HEK293T (cell line): ENCODE data around the gene ATAD2B.

Source experiments
- CTCF ChIA-PET: fragments of 350-600 bp; formaldehyde crosslinking; extraction: SDS; loops from one replicate; lab custom pipeline; 2021; ENCODE audit warnings: antibody characterized with exemption, inconsistent platforms; lab: Yijun Ruan, JAX
- POLR2A ChIA-PET: fragments of 350-600 bp; formaldehyde crosslinking; extraction: SDS; loops from one replicate; lab custom pipeline; 2020; ENCODE audit warnings: antibody characterized with exemption, inconsistent platforms; lab: Yijun Ruan, JAX
- DNase-seq: peaks from one replicate; pipeline ENCODE4 v3.0.0; 2012; ENCODE audit warnings: mixed read lengths; ENCODE audit errors: extremely low spot score
- ARNT ChIP-seq: fragments of 450-650 bp; IDR thresholded peaks from 2 replicates; pipeline ENCODE4 v1.6.1; 2017; ENCODE audit warnings: mild to moderate bottlenecking
- BHLHE40 ChIP-seq: fragments of 450-650 bp; IDR thresholded peaks from 2 replicates; pipeline ENCODE4 v1.6.1; 2016; ENCODE audit warnings: mild to moderate bottlenecking, moderate library complexity, borderline replicate concordance
- CTBP1 ChIP-seq: fragments of 450-650 bp; IDR thresholded peaks from 2 replicates; pipeline ENCODE4 v1.6.1; 2016; ENCODE audit warnings: borderline replicate concordance
- ELF4 ChIP-seq: fragments of 450-650 bp; IDR thresholded peaks from 2 replicates; pipeline ENCODE4 v1.6.1; 2017; ENCODE audit warnings: antibody characterized with exemption
- FOXA1 ChIP-seq: fragments of 450-650 bp; IDR thresholded peaks from 2 replicates; pipeline ENCODE4 v1.6.1; 2016; ENCODE audit warnings: mild to moderate bottlenecking
- FOXK2 ChIP-seq: fragments of 450-650 bp; IDR thresholded peaks from 2 replicates; pipeline ENCODE4 v1.6.1; 2016; ENCODE audit warnings: mild to moderate bottlenecking
- FOXM1 ChIP-seq: fragments of 450-650 bp; IDR thresholded peaks from 2 replicates; pipeline ENCODE4 v1.6.1; 2017; ENCODE audit warnings: mild to moderate bottlenecking, borderline replicate concordance
- HDGF ChIP-seq: fragments of 450-650 bp; IDR thresholded peaks from 2 replicates; pipeline ENCODE4 v1.6.1; 2017; ENCODE audit warnings: antibody characterized with exemption, borderline replicate concordance
- L3MBTL2 ChIP-seq: fragments of 450-650 bp; conservative IDR thresholded peaks from 2 replicates; pipeline ENCODE4 v1.6.1; 2016; ENCODE audit warnings: mild to moderate bottlenecking
- LEF1 ChIP-seq: fragments of 450-650 bp; IDR thresholded peaks from 2 replicates; pipeline ENCODE4 v1.6.1; 2017; ENCODE audit warnings: mild to moderate bottlenecking, borderline replicate concordance
- NFRKB ChIP-seq: fragments of 450-650 bp; IDR thresholded peaks from 2 replicates; pipeline ENCODE4 v1.6.1; 2016; ENCODE audit warnings: mild to moderate bottlenecking, moderate library complexity
- PKNOX1 ChIP-seq: fragments of 450-650 bp; IDR thresholded peaks from 2 replicates; pipeline ENCODE4 v1.6.1; 2016
- SP1 ChIP-seq: fragments of 450-650 bp; IDR thresholded peaks from 2 replicates; pipeline ENCODE4 v1.6.1; 2017
- SUZ12 ChIP-seq: fragments of 450-650 bp; IDR thresholded peaks from 2 replicates; pipeline ENCODE4 v1.6.1; 2016; ENCODE audit warnings: mild to moderate bottlenecking
- TARDBP ChIP-seq: fragments of 450-650 bp; IDR thresholded peaks from 2 replicates; pipeline ENCODE4 v1.6.1; 2016
- ZNF384 ChIP-seq: fragments of 450-650 bp; IDR thresholded peaks from 2 replicates; pipeline ENCODE4 v1.6.1; 2016

Gene ATAD2B

GRCh38 chr2:23709311-23709710 lies 217.6 kb downstream of the ATAD2B start:
- no peak for DNase-seq
- no peak for TF ChIP-seq ELF4
- no peak for TF ChIP-seq CTBP1
- no peak for TF ChIP-seq SP1
- TF ChIP-seq LEF1 = no peak
- no peak for TF ChIP-seq PKNOX1
- TF ChIP-seq TARDBP = no peak
- TF ChIP-seq L3MBTL2 = no peak
- TF ChIP-seq ZNF384 = no peak
- no peak for TF ChIP-seq HDGF
- CTCF ChIA-PET = no interaction called here
- POLR2A ChIA-PET = no interaction called here

DNA sequence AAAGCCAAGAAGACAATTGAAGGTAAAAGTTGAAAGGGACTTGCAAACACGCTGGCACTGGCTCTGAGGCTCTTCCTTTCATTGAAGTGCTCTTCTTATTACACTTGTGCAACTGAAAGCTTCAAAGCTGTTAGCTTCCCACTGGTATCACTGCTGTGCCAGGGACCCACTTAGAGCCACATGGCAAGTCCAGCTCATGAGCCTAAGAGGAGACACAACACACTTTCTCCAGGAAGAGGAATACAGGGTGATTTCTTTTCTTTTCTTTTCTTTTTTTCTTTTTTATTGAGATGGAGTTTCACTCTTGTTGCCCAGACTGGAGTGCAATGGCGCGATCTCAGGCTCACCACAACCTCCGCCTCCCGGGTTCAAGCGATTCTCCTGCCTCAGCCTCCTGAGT lies 218.2 kb downstream of the ATAD2B start:
- no peak for TF ChIP-seq ZNF384
- no peak for TF ChIP-seq BHLHE40
- no peak for DNase-seq
- CTCF ChIA-PET = no interaction called here
- POLR2A ChIA-PET = no interaction called here

- CTCF ChIA-PET = interaction anchor here (0.5 kb wide), 1 partner anchor 458 kb away, joined by 3 read pairs; no protein-coding TSS in a partner anchor
- no peak for TF ChIP-seq LEF1
- TF ChIP-seq BHLHE40 = no peak
- no peak for TF ChIP-seq FOXM1
- TF ChIP-seq L3MBTL2 = no peak
- TF ChIP-seq PKNOX1 = no peak
- no peak for TF ChIP-seq ELF4
- no peak for TF ChIP-seq HDGF
- no peak for TF ChIP-seq SUZ12
- TF ChIP-seq ZNF384 = no peak
- no peak for TF ChIP-seq FOXK2
- TF ChIP-seq NFRKB = no peak
- no peak for TF ChIP-seq ARNT
- POLR2A ChIA-PET = no interaction called here
- no peak for DNase-seq
Measured at GRCh38 chr2:23707096-23707495, 219.8 kb downstream of the ATAD2B start.

DNA sequence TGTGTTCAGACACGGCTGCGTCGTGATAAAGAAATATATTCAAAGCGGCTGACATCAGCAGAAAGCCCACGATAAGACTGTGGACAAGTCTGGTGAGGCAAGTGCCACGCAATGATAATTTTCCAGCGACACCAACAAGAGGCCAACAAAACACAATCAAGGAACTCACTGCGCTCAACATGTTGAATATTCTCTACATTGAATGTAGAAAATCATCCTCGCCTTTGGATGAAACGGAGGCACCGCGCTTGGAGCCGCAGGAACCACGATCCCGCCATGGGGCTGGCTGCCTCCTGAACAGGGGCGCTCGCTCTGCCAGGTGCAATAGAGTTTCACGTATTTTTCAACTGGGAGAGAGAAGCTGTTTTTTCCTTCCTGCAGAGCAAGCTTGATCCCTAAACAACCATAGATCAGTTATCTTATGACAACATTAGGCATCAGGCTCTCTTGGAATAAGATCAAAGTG lies 220.3 kb downstream of the ATAD2B start:
- ChIA-PET POLR2A (no interaction called here), CTCF (no interaction called here)
- no peak for DNase-seq
- TF ChIP-seq FOXK2 = no peak
- no peak for TF ChIP-seq LEF1
- TF ChIP-seq FOXA1 = no peak
- TF ChIP-seq NFRKB = no peak
- no peak for TF ChIP-seq TARDBP
- TF ChIP-seq SP1 = no peak
- TF ChIP-seq SUZ12 = no peak
- no peak for TF ChIP-seq ARNT

- TF ChIP-seq HDGF (no peak), ZNF384 (no peak), BHLHE40 (no peak), CTBP1 (no peak), PKNOX1 (no peak), FOXA1 (no peak), FOXM1 (no peak), ELF4 (no peak), LEF1 (no peak), FOXK2 (no peak), SUZ12 (no peak), L3MBTL2 (no peak)
- ChIA-PET CTCF (no interaction called here), POLR2A (no interaction called here)
- DNase-seq = no peak
Measured at GRCh38 chr2:23705771-23706612, 220.9 kb downstream of the ATAD2B start.

- TF ChIP-seq LEF1 = no peak
- no peak for TF ChIP-seq FOXM1
- TF ChIP-seq ARNT = no peak
- ChIA-PET POLR2A (no interaction called here), CTCF (no interaction called here)
- no peak for DNase-seq
Measured at GRCh38 chr2:23703583-23704385, 223.1 kb downstream of the ATAD2B start.
